Right ventricle myocardium superior (tissue), 1 donor: ENCODE measurements around the gene UBA7. TPM values are rescaled to one million over a fixed set of nuclear protein-coding genes. Genes with fewer than 3 reads are reported as not detected.

Experiments used
- ATAC-seq: fragments of 200-7000 bp; cut with Tn5 transposase; one replicate; pipeline ENCODE4 v1.9.1; 2020; ENCODE audit warnings: mild to moderate bottlenecking; ENCODE audit not compliant: poor library complexity
- DNase-seq: peaks from one replicate; pipeline ENCODE4 v3.0.0-alpha.2; 2020
- intact Hi-C: fragments of 100-400 bp; cut with DNase I; formaldehyde crosslinking; loops from one replicate; pipeline ENCODE4 v1.11.2; 2022
- microRNA-seq: library from miRNA; unstranded; fragments of <30 nt; microRNA quantifications from one replicate; pipeline ENCODE4 v1.2.0, GENCODE V29; 2020
- total RNA-seq: library from RNA; stranded (reverse); fragmentation: NEBNext Ultra II Directional; extraction: Animal tissue kit (Norgen Biotek cat#: 25700); gene quantifications from one replicate; pipeline ENCODE4 v1.2.1, GENCODE V29; 2021
- donor health status: DM: no; HTN: yes; CAD: no; lungs with severe emphysema.

Gene UBA7
- total RNA-seq, 1 donor from 2014 or later = 19.7 TPM

DNA sequence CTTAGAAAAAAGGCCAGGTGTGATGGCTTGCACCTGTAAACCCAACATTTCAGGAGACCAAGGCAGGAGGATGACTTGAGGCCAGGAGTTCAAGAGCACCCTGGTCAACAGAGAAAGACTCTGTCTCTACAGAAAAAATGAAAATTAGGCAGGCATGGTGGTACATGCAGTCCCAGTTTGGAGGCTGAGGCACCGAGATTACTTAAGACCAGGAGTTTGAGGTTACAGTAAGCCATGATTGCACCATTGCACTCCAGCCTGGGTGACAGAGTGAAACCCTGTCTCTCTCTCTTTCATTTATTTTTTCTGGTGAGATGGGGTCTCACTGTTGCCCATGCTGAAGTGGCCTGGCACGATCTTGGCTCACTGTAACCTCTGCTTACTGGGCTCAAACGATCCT lies 52.1 kb downstream of the UBA7 start:
- no peak for ATAC-seq
- intact Hi-C loops = no loop called here
- no peak for DNase-seq

DNA sequence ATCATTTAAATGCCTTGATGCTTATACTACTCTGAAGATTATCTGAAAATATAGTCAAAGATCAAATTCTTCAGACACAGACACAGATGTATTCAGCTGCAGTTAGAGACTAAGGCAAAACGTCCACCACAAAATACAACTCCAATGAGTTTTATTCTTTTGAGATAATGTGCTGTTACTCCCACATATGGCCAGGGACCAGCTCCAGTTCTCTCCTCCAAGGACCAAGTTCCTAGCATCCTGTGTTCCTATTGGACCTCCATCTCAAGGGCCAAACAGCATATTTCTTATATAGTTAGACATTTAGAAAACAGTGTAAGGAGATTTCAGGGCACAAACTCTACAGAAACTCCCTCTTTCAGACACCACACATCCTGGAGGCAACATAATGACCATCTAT lies 54.5 kb downstream of the UBA7 start:
- no peak for ATAC-seq
- intact Hi-C loops = no loop called here
- no peak for DNase-seq

DNA sequence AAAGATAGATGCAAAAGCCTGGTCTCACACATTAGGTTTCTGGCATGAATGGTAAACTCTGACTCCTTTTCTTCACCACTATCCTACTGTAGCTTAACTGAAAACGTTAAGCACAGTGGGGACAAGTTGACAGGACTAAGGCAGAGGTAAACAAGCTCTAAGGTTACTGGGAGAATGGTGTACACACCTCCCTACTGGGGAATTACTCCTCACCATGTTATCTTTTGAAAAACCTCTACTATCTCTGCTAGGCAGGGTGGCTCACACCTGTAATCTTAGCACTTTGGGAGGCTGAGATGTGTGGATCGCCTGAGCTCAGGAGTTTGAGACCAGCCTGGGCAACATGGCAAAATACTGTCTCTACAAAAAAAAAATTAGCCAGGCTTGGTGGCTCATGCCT lies 56.6 kb downstream of the UBA7 start:
- DNase-seq (no peak), ATAC-seq (no peak)
- intact Hi-C loops = no loop called here

DNA sequence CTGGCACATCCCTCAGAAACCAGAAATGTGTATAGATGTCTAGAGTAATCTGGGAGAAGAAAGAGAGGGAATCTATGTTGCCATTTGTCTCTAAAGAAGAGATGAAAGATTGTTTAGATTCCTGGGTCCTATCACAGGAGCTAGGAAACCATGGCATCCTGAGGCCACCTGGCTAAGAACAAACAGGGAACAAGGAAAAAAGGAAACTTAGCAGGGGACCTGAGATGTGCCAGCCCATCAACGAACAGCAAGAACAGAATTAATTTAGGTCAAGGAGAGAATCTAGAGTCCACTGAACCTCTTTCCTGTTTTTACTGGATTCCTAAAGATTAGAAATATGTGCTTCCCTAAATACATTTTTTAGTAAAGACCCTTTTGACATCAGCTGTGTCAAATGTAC lies 57.7 kb downstream of the UBA7 start:
- ATAC-seq (no peak), DNase-seq (no peak)
- intact Hi-C loops = no loop called here

Small RNA genes within 50 kb of the gene (microRNA-seq; reads per million reads assigned to microRNA genes)
- not detected for gene MIR5193

Other genes starting within 250 kb of the UBA7 start
- 103 TPM for gene APEH, start 139.6 kb downstream of the UBA7 start, total RNA-seq
- 3.7 TPM for gene MST1, start 124.5 kb downstream of the UBA7 start, total RNA-seq
- 47.9 TPM for gene RNF123, start 124.4 kb downstream of the UBA7 start, total RNA-seq
- gene AMIGO3, start 94.3 kb downstream of the UBA7 start, total RNA-seq = not detected
- gene GMPPB, start 90.0 kb downstream of the UBA7 start, total RNA-seq = 15.7 TPM
- gene IP6K1, start 27.4 kb downstream of the UBA7 start, total RNA-seq = 14.8 TPM
- not detected for gene CDHR4, start 14.1 kb downstream of the UBA7 start, total RNA-seq
- 2.9 TPM for gene INKA1, start 10.7 kb downstream of the UBA7 start, total RNA-seq
- gene TRAIP, start 42.6 kb upstream of the UBA7 start, total RNA-seq = 1.7 TPM
- gene CAMKV, start 56.0 kb upstream of the UBA7 start, total RNA-seq = not detected
- gene MST1R, start 89.9 kb upstream of the UBA7 start, total RNA-seq = 1.5 TPM
- 7.8 TPM for gene MON1A, start 115.9 kb upstream of the UBA7 start, total RNA-seq
- gene RBM6, start 126.2 kb upstream of the UBA7 start, total RNA-seq = 43.0 TPM